Measurements from ENCODE around the gene MIPOL1. TPM values are rescaled to one million over a fixed set of nuclear protein-coding genes. Genes with fewer than 3 reads are reported as not detected.

The MIPOL1 gene
- total and polyA plus RNA-seq, 2 donors (not counting 3 experiments of a cell fraction or from before 2014, with no cell fraction given) = 3.4 to 33.5 TPM

GRCh38 chr14:37330910-37331309 lies 133.2 kb downstream of the MIPOL1 start:
- BruUV-seq (replicated peaks) = no TSS peak
- DNase-seq (ENCODE audit: low read depth, low spot score) (no peak), FAIRE-seq (no peak)
- TF ChIP-seq MYC (IDR thresholded peaks at IDR 0.05; ENCODE audit: low read depth, low read length) = no peak
- TF ChIP-seq JUN (IDR thresholded peaks at IDR 0.05; ENCODE audit: borderline replicate concordance, insufficient read depth, insufficient read length, low read depth) = no peak
- no peak for TF ChIP-seq EZH2 (IDR thresholded peaks at IDR 0.05; ENCODE audit: borderline replicate concordance, low read depth, low read length, severe bottlenecking)
- no peak for TF ChIP-seq POLR2A (IDR thresholded peaks at IDR 0.05; ENCODE audit: low read depth, low read length)
- no peak for TF ChIP-seq FOS (IDR thresholded peaks at IDR 0.05; ENCODE audit: borderline replicate concordance, insufficient read depth, low read length)
- no peak for TF ChIP-seq GATA2 (IDR thresholded peaks at IDR 0.05; ENCODE audit: insufficient read depth, insufficient read length, low read depth, low read length)
- no peak for TF ChIP-seq CTCF (IDR thresholded peaks at IDR 0.05; ENCODE audit: extremely low read depth in 1 of 2, insufficient read depth in 1 of 2, low read depth in 1 of 2, low read length in 2 of 2)
- no peak for TF ChIP-seq MAX (IDR thresholded peaks at IDR 0.05; ENCODE audit: insufficient read depth, insufficient read length)
- no peak for TF ChIP-seq POLR2AphosphoS5 (IDR thresholded peaks at IDR 0.05; ENCODE audit: insufficient read depth, low read depth, low read length)
- ChIA-PET CTCF (no interaction called here), POLR2A (no interaction called here)
- H2AFZ ChIP-seq (ENCODE audit: low read depth, low read length) = no peak overlapping the region
- H3K4me1 ChIP-seq (ENCODE audit: control insufficient read depth, extremely low read depth, insufficient read depth, low read length) = peaks cover 7% of the 10 kb centered on the region
- dilution Hi-C loops (cut with MboI; ENCODE audit: extremely low pct_ligation_motif_present, low sequenced_read_pairs) = no loop called here
- no peak overlapping the region for H3K4me3 ChIP-seq (replicated peaks in 1 of 3; ENCODE audit: insufficient read depth in 1 of 3, low read depth in 1 of 3, low read length in 3 of 3)
- H3K27me3 ChIP-seq (ENCODE audit: control insufficient read depth in 2 of 2, insufficient read depth in 2 of 2, low read length in 2 of 2) = no peaks in the 10 kb centered on the region
- H3K27ac ChIP-seq (ENCODE audit: insufficient read depth, low read depth, low read length) = no peak overlapping the region
- no peak overlapping the region for H3K9ac ChIP-seq (replicated peaks; ENCODE audit: extremely low read depth, insufficient read depth, low read length)
- no peaks in the 10 kb centered on the region for H3K36me3 ChIP-seq (ENCODE audit: control insufficient read depth in 2 of 2, extremely low read depth in 1 of 2, insufficient read depth in 2 of 2, low read length in 2 of 2)
- no peaks in the 10 kb centered on the region for H3K79me2 ChIP-seq (ENCODE audit: control insufficient read depth, insufficient read depth, low read length)
- H3K9me3 ChIP-seq (replicated peaks; ENCODE audit: control insufficient read depth, insufficient read depth, low read length) = no peaks in the 10 kb centered on the region
- H3K4me2 ChIP-seq (ENCODE audit: insufficient read depth, low read length) = no peak overlapping the region
- no peaks in the 10 kb centered on the region for H3K9me1 ChIP-seq (replicated peaks; ENCODE audit: control insufficient read depth, extremely low read depth, insufficient read depth, low read length)
- intact Hi-C loops (cut with micrococcal nuclease) = no loop called here
- H4K20me1 ChIP-seq (replicated peaks; ENCODE audit: control insufficient read depth, extremely low read depth, insufficient read depth, low read length) = no peaks in the 10 kb centered on the region
